HepG2 (cell line): Measurements from ENCODE around the gene ARFGEF3. TPM values are rescaled to one million over a fixed set of nuclear protein-coding genes. Genes with fewer than 3 reads are reported as not detected.

Source experiments
- ATAC-seq: fragments of 200-7000 bp; cut with Tn5 transposase; 3 replicates; pipeline ENCODE4 v1.9.1; 2020; ENCODE audit warnings: mild to moderate bottlenecking, moderate library complexity
- BruUV-seq: library from RNA; stranded (reverse); fragments of 400-500 nt; replicated peaks from 2 replicates; lab custom pipeline; 2021; lab: Mats Ljungman, UMichigan
- CTCF ChIA-PET: fragments of 300-600 bp; formaldehyde crosslinking; extraction: SDS; loops from one replicate; lab custom pipeline; 2021; ENCODE audit warnings: low total read pairs, inconsistent platforms, low intra/inter-chr PET ratio; lab: Yijun Ruan, JAX
- POLR2A ChIA-PET: fragments of 350-600 bp; sonication (Branson Sonifier 250); formaldehyde crosslinking; loops from one replicate; lab custom pipeline; 2020; ENCODE audit warnings: antibody characterized with exemption, inconsistent platforms; lab: Yijun Ruan, JAX
- DNase-seq: peaks from one replicate; pipeline ENCODE4 v3.0.0-alpha.2; 2015; ENCODE audit warnings: low spot score
- FAIRE-seq: peaks from 3 replicates; lab custom pipeline; 2011; peaks lifted over from hg19 to GRCh38; lab: Jason Lieb, UNC
- H2AFZ ChIP-seq: one replicate; pipeline ENCODE4 v1.6.1; 2011; ENCODE audit warnings: low read length, inconsistent platforms
- H3K27ac ChIP-seq: fragments of 300-600 bp; 3 replicates; pipeline ENCODE4 v1.8.0; 2011; ENCODE audit warnings: mixed run types, mild to moderate bottlenecking, mixed read lengths, low read length, inconsistent platforms; ENCODE audit not compliant: insufficient read depth; ENCODE audit errors: extremely low read length
- H3K27me3 ChIP-seq, 2 experiments: fragments of 200-600 bp in 1 of 2; 2 replicates in 1 of 2; 3 replicates in 1 of 2; pipeline versions ENCODE4 v1.6.0 to v1.8.0; 2011; ENCODE audit warnings: low read length in 2 of 2, mild to moderate bottlenecking in 2 of 2, moderate library complexity in 2 of 2, inconsistent platforms in 1 of 2; ENCODE audit not compliant: insufficient read depth in 2 of 2, control insufficient read depth in 1 of 2
- H3K36me3 ChIP-seq, 2 experiments: fragments of 200-600 bp in 1 of 2; replicated peaks in 1 of 2; 2 replicates in 1 of 2; 3 replicates in 1 of 2; pipeline versions ENCODE4 v1.5.1 to v1.8.0; 2011; ENCODE audit warnings: low read length in 2 of 2, inconsistent platforms in 1 of 2; ENCODE audit not compliant: insufficient read depth in 2 of 2, control insufficient read depth in 1 of 2
- H3K4me1 ChIP-seq: 2 replicates; pipeline ENCODE4 v1.5.1; 2012; ENCODE audit warnings: low read length, inconsistent platforms; ENCODE audit not compliant: insufficient read depth
- H3K4me2 ChIP-seq: 2 replicates; pipeline ENCODE4 v1.6.0; 2011; ENCODE audit warnings: low read depth, low read length, inconsistent platforms
- H3K4me3 ChIP-seq, 3 experiments: fragments of 200-600 bp in 1 of 3; sonication (generic), shearing (Covaris generic) in 1 of 3; replicated peaks in 1 of 3; 2 replicates each; pipeline ENCODE4 v1.5.1; 2011 to 2016; ENCODE audit warnings: low read length in 3 of 3, inconsistent platforms in 2 of 3, low read depth in 2 of 3, mild to moderate bottlenecking in 2 of 3, control low read depth in 1 of 3, mixed read lengths in 1 of 3; ENCODE audit not compliant: insufficient read depth in 1 of 3
- H3K79me2 ChIP-seq: one replicate; pipeline ENCODE4 v1.6.1; 2011; ENCODE audit warnings: low read length, inconsistent platforms; ENCODE audit not compliant: insufficient read depth
- H3K9ac ChIP-seq: 2 replicates; pipeline ENCODE4 v1.6.0; 2011; ENCODE audit warnings: mild to moderate bottlenecking, low read depth, low read length, inconsistent platforms; ENCODE audit not compliant: insufficient read depth
- H3K9me3 ChIP-seq: 2 replicates; pipeline ENCODE4 v1.5.1; 2012; ENCODE audit warnings: mild to moderate bottlenecking, low read length
- H4K20me1 ChIP-seq: 2 replicates; pipeline ENCODE4 v1.6.0; 2011; ENCODE audit warnings: inconsistent platforms, mild to moderate bottlenecking, low read length, moderate library complexity; ENCODE audit not compliant: insufficient read depth
- CCDC6 ChIP-seq: sonication (generic); formaldehyde crosslinking; IDR thresholded peaks from 2 replicates; pipeline ENCODE4 v1.8.1; 2022; ENCODE audit warnings: mild to moderate bottlenecking, missing genetic modification reagents, moderate library complexity
- EHMT2 ChIP-seq: fragments of 200-600 bp; sonication (generic); IDR thresholded peaks from 2 replicates; pipeline ENCODE4 v1.7.0; 2017; ENCODE audit warnings: antibody characterized with exemption, low read depth, low read length, borderline replicate concordance
- NCOA1 ChIP-seq: sonication (generic); formaldehyde crosslinking; IDR thresholded peaks from 2 replicates; pipeline ENCODE4 v1.9.0; 2021; ENCODE audit warnings: missing genetic modification reagents
- SAP130 ChIP-seq: IDR thresholded peaks from 2 replicates; pipeline ENCODE4 v1.6.1; 2016; ENCODE audit warnings: low read depth
- TMF1 ChIP-seq: sonication (generic); formaldehyde crosslinking; IDR thresholded peaks from 2 replicates; pipeline ENCODE4 v1.8.1; 2022; ENCODE audit warnings: low read depth, missing genetic modification reagents
- ZKSCAN1 ChIP-seq: fragments of 150-350 bp; IDR thresholded peaks from 2 replicates; pipeline ENCODE4 v1.6.1; 2014; ENCODE audit warnings: low read length
- ZNF460 ChIP-seq: sonication (generic); formaldehyde crosslinking; IDR thresholded peaks from 2 replicates; pipeline ENCODE4 v1.5.1; 2020; ENCODE audit warnings: missing genetic modification reagents, mild to moderate bottlenecking, borderline replicate concordance
- ZNF546 ChIP-seq: sonication (generic); formaldehyde crosslinking; conservative IDR thresholded peaks from 2 replicates; pipeline ENCODE4 v1.8.1; 2023; ENCODE audit warnings: mild to moderate bottlenecking, missing genetic modification reagents
- ZNF670 ChIP-seq: sonication (generic); formaldehyde crosslinking; IDR thresholded peaks from 2 replicates; pipeline ENCODE4 v1.8.0; 2022; ENCODE audit warnings: mild to moderate bottlenecking, missing genetic modification reagents, borderline replicate concordance
- ZNF674 ChIP-seq: sonication (generic); formaldehyde crosslinking; IDR thresholded peaks from 2 replicates; pipeline ENCODE4 v1.5.0; 2020; ENCODE audit warnings: low read depth, mild to moderate bottlenecking, missing genetic modification reagents
- WGBS: methylation state at CpG from one replicate; pipeline ENCODE4 v1.1.6; 2017; ENCODE audit warnings: low lambda C conversion rate; 5-methylcytosine and 5-hydroxymethylcytosine counted together
- in situ Hi-C: cut with HindIII; loops from 2 replicates; pipeline ENCODE4 v1.10.0; 2017; ENCODE audit warnings: low pct_unique_long_range_greater_than_20kb; ENCODE audit not compliant: extremely low pct_ligation_motif_present
- intact Hi-C: fragments of 100-400 bp; cut with micrococcal nuclease; formaldehyde crosslinking; loops from one replicate; pipeline ENCODE4 v1.10.0; 2022; ENCODE audit not compliant: unreplicated experiment
- polyA plus RNA-seq, 8 experiments: library from polyadenylated mRNA; depleted of rRNA in 3 of 8; stranded (reverse) in 7 of 8; unstranded in 1 of 8; fragments of >200 nt; fragmentation: Illumina TruSeq in 4 of 8; extraction: Trizol in 4 of 8; gene quantifications; 2 replicates each; pipeline versions ENCODE4 v1.2.1 to v1.2.3, GENCODE V29; 2011 to 2016; ENCODE audit warnings: low read depth in 4 of 8, missing spikeins in 1 of 8, mixed read lengths in 1 of 8; ENCODE audit not compliant: insufficient read depth in 1 of 8
- total RNA-seq, 5 experiments: library from RNA; depleted of rRNA; stranded (reverse); fragments of >200 nt; fragmentation: Illumina TruSeq; extraction: Trizol; gene quantifications; 2 replicates each; pipeline ENCODE4 v1.2.3, GENCODE V29; 2016; ENCODE audit warnings: low read depth in 1 of 5
- TF ChIP-seq, protein P1 (sequence below): fragments of 450-650 bp; IDR thresholded peaks from 2 replicates; pipeline ENCODE4 v1.6.1; 2016
- TF ChIP-seq, protein P2 (sequence below): sonication (generic); formaldehyde crosslinking; IDR thresholded peaks from 2 replicates; pipeline ENCODE4 v1.9.0; 2021; ENCODE audit warnings: missing genetic modification reagents, borderline replicate concordance
- TF ChIP-seq, protein P3 (sequence below): sonication (generic); formaldehyde crosslinking; IDR thresholded peaks from 2 replicates; pipeline ENCODE4 v1.4.0; 2020; ENCODE audit warnings: missing genetic modification reagents; ENCODE audit errors: not compliant biosample characterization
- TF ChIP-seq, protein P4 (sequence below): IDR thresholded peaks from 2 replicates; pipeline ENCODE4 v1.6.1; 2016; ENCODE audit warnings: mild to moderate bottlenecking

The ARFGEF3 gene
- total and polyA plus RNA-seq, 2 of the 13 experiments (the other 11 are each of a cell fraction or from before 2014, with no cell fraction given): 0.60 to 2.6 TPM

DNA sequence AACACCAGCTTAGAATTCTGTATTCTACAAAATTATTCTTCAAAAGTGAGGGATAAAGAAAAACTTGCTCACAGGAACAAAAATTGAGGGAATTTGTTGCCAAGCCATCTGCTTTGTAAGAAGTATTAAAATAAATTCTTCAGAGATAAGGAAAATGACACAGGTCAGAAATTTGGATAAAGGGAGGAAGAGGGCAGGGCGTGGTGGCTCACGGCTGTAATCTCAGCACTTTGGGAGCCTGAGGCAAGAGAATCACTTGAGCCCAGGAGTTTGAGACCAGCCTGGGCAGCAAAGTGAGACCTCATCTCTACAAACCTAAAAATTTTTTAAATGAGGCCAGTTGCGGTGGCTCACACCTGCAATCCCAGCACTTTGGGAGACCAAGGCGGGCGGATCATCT is 227.8 kb downstream of the ARFGEF3 start:
- intact Hi-C loops: no loop called here
- no peak overlapping the region for H2AFZ ChIP-seq
- TF ChIP-seq, protein P1, sequence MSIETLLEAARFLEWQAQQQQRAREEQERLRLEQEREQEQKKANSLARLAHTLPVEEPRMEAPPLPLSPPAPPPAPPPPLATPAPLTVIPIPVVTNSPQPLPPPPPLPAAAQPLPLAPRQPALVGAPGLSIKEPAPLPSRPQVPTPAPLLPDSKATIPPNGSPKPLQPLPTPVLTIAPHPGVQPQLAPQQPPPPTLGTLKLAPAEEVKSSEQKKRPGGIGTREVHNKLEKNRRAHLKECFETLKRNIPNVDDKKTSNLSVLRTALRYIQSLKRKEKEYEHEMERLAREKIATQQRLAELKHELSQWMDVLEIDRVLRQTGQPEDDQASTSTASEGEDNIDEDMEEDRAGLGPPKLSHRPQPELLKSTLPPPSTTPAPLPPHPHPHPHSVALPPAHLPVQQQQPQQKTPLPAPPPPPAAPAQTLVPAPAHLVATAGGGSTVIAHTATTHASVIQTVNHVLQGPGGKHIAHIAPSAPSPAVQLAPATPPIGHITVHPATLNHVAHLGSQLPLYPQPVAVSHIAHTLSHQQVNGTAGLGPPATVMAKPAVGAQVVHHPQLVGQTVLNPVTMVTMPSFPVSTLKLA: no peak
- no peak for TF ChIP-seq TMF1 (CRISPR knock-in tag)
- TF ChIP-seq ZNF670 (CRISPR knock-in tag): no peak
- no peak for TF ChIP-seq EHMT2
- TF ChIP-seq, protein P2, sequence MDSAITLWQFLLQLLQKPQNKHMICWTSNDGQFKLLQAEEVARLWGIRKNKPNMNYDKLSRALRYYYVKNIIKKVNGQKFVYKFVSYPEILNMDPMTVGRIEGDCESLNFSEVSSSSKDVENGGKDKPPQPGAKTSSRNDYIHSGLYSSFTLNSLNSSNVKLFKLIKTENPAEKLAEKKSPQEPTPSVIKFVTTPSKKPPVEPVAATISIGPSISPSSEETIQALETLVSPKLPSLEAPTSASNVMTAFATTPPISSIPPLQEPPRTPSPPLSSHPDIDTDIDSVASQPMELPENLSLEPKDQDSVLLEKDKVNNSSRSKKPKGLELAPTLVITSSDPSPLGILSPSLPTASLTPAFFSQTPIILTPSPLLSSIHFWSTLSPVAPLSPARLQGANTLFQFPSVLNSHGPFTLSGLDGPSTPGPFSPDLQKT: no peak
- no peak for TF ChIP-seq NCOA1 (CRISPR knock-in tag)
- no peak for TF ChIP-seq ZNF460 (CRISPR knock-in tag)
- no peak for TF ChIP-seq CCDC6
- TF ChIP-seq, protein P3, sequence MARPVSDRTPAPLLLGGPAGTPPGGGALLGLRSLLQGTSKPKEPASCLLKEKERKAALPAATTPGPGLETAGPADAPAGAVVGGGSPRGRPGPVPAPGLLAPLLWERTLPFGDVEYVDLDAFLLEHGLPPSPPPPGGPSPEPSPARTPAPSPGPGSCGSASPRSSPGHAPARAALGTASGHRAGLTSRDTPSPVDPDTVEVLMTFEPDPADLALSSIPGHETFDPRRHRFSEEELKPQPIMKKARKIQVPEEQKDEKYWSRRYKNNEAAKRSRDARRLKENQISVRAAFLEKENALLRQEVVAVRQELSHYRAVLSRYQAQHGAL (CRISPR knock-in tag): no peak
- TF ChIP-seq ZNF674: no peak
- no peak for TF ChIP-seq ZKSCAN1
- TF ChIP-seq, protein P4, sequence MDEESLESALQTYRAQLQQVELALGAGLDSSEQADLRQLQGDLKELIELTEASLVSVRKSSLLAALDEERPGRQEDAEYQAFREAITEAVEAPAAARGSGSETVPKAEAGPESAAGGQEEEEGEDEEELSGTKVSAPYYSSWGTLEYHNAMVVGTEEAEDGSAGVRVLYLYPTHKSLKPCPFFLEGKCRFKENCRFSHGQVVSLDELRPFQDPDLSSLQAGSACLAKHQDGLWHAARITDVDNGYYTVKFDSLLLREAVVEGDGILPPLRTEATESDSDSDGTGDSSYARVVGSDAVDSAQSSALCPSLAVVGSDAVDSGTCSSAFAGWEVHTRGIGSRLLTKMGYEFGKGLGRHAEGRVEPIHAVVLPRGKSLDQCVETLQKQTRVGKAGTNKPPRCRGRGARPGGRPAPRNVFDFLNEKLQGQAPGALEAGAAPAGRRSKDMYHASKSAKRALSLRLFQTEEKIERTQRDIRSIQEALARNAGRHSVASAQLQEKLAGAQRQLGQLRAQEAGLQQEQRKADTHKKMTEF (CRISPR knock-in tag): no peak
- TF ChIP-seq SAP130: no peak
- no peak for TF ChIP-seq ZNF546 (CRISPR knock-in tag)
- WGBS: 85% methylated on average over 5 of the region's 5 CpGs
- H3K4me1 ChIP-seq: peaks cover 19% of the 10 kb centered on the region
- ATAC-seq (no peak), FAIRE-seq (no peak), DNase-seq (no peak)
- H3K9ac ChIP-seq: no peak overlapping the region
- ChIA-PET POLR2A (no interaction called here), CTCF (no interaction called here)
- H3K27ac ChIP-seq: no peak overlapping the region
- H3K4me3 ChIP-seq: no peak overlapping the region
- H3K79me2 ChIP-seq: no peaks in the 10 kb centered on the region
- peaks cover 0 to 11% of the 10 kb centered on the region in 2 experiments; a peak in 4 of 5 replicates for H3K27me3 ChIP-seq
- no TSS peak for BruUV-seq
- no peaks in the 10 kb centered on the region for H3K9me3 ChIP-seq
- in situ Hi-C loops: no loop called here
- no peaks in the 10 kb centered on the region for H4K20me1 ChIP-seq
- H3K4me2 ChIP-seq: no peak overlapping the region
- no peaks in the 10 kb centered on the region for H3K36me3 ChIP-seq
